GM04504 (cell line): ENCODE results near the gene ZNF226.
"Not testable (repeated sequence)": the region's sequence is repeated elsewhere in the genome, so short reads cannot be mapped to it uniquely, and the experiment has no call there.

Experiments
- DNase-seq: peaks from one replicate; pipeline ENCODE4 v3.0.0-alpha.2; 2012; ENCODE audit warnings: low read depth

The ZNF226 gene

GRCh38 chr19:44212250-44212865, 47.5 kb downstream of the ZNF226 start, which contains the start of gene ZNF227:
Gene ZNF227, plus strand, starts transcription at chr19:44212532. Its CDS starts 5,261 bp downstream, at chr19:44217793.
- DNase-seq: peak; percentile 94

- DNase-seq: no peak
Measured at GRCh38 chr19:44212866-44213346, 48.0 kb downstream of the ZNF226 start.

DNA sequence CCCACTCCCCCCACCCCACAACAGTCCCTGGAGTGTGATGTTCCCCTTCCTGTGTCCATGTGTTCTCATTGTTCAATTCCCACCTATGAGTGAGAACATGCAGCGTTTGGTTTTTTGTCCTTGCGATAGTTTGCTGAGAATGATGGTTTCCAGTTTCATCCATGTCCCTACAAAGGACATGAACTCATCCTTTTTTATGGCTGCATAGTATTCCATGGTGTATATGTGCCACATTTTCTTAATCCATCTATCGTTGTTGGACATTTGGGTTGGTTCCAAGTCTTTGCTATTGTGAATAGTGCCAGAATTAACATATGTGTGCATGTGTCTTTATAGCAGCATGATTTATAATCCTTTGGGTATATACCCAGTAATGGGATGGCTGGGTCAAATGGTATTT, 55.0 kb downstream of the ZNF226 start:
- DNase-seq: not testable (repeated sequence)

DNA sequence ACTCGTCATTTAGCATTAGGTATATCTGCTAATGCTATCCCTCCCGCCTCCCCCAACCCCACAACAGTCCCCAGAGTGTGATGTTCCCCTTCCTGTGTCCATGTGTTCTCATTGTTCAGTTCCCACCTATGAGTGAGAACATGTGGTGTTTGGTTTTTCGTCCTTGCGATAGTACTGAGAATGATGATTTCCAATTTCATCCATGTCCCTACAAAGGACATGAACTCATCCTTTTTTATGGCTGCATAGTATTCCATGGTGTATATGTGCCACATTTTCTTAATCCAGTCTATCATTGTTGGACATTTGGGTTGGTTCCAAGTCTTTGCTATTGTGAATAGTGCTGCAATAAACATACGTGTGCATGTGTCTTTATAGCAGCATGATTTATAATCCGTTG, 55.9 kb downstream of the ZNF226 start:
- not testable (repeated sequence) for DNase-seq

- DNase-seq: not testable (repeated sequence)
Measured at GRCh38 chr19:44221291-44221690, 56.4 kb downstream of the ZNF226 start.
